Upper lobe of left lung (tissue), 4 donors: Measurements from ENCODE around the gene PF4V1.

Source experiments
- EP300 ChIP-seq, 4 donors: sonication (generic); formaldehyde crosslinking; IDR thresholded peaks; one replicate each; pipeline ENCODE4 v1.5.1; 2017; ENCODE audit warnings: antibody characterized with exemption in 4 of 4, control low read depth in 2 of 4
- POLR2A ChIP-seq, 4 donors: fragments of 450-650 bp; IDR thresholded peaks; one replicate each; pipeline ENCODE4 v1.5.1; 2016 to 2017; ENCODE audit warnings: antibody characterized with exemption in 4 of 4, mild to moderate bottlenecking in 2 of 4
- POLR2AphosphoS5 ChIP-seq, 2 donors: sonication (generic); formaldehyde crosslinking; IDR thresholded peaks; one replicate each; pipeline ENCODE4 v1.5.1; 2017; ENCODE audit warnings: antibody characterized with exemption in 2 of 2
- TF ChIP-seq, protein P1 (sequence below), 6 experiments: fragments of 450-650 bp in 4 of 6; fragments of 200-600 bp in 2 of 6; sonication (generic) in 2 of 6; IDR thresholded peaks; one replicate each; pipeline ENCODE4 v1.5.1; 2016 to 2019; ENCODE audit warnings: antibody characterized with exemption in 6 of 6

DNA sequence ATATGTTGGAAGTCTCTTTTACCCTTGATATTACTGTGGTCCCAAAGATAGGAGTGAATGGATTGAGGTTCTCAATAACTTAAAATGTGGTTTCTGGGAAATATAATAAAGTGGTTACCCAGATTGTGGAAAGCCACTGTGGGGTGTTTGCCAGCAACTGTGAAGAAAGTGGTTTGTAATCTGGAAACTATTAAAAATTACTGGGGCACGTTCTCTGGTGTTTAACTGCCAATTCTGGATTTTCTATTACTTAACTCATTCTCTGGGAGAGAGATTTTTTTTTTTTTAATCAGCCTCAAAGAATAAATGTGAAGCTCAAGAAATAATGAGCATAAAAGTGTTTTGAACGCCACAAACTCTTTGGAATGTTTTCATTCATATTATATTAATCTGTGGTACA is 21.5 kb upstream of the PF4V1 start:
- TF ChIP-seq, protein P1, sequence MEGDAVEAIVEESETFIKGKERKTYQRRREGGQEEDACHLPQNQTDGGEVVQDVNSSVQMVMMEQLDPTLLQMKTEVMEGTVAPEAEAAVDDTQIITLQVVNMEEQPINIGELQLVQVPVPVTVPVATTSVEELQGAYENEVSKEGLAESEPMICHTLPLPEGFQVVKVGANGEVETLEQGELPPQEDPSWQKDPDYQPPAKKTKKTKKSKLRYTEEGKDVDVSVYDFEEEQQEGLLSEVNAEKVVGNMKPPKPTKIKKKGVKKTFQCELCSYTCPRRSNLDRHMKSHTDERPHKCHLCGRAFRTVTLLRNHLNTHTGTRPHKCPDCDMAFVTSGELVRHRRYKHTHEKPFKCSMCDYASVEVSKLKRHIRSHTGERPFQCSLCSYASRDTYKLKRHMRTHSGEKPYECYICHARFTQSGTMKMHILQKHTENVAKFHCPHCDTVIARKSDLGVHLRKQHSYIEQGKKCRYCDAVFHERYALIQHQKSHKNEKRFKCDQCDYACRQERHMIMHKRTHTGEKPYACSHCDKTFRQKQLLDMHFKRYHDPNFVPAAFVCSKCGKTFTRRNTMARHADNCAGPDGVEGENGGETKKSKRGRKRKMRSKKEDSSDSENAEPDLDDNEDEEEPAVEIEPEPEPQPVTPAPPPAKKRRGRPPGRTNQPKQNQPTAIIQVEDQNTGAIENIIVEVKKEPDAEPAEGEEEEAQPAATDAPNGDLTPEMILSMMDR (IDR thresholded peaks at IDR 0.05), result no peak
- TF ChIP-seq POLR2A (IDR thresholded peaks at IDR 0.05) (no peak), POLR2AphosphoS5 (IDR thresholded peaks at IDR 0.05) (no peak), EP300 (IDR thresholded peaks at IDR 0.05) (no peak)
